Measurements from ENCODE around the gene HIF3A. TPM values are rescaled to one million over a fixed set of nuclear protein-coding genes. Genes with fewer than 3 reads are reported as not detected.
"Not testable (repeated sequence)": the region's sequence is repeated elsewhere in the genome, so short reads cannot be mapped to it uniquely, and the experiment has no call there.

The HIF3A gene
- total RNA-seq, 1 experiment from 2014 or later: under 0.01 TPM

DNA sequence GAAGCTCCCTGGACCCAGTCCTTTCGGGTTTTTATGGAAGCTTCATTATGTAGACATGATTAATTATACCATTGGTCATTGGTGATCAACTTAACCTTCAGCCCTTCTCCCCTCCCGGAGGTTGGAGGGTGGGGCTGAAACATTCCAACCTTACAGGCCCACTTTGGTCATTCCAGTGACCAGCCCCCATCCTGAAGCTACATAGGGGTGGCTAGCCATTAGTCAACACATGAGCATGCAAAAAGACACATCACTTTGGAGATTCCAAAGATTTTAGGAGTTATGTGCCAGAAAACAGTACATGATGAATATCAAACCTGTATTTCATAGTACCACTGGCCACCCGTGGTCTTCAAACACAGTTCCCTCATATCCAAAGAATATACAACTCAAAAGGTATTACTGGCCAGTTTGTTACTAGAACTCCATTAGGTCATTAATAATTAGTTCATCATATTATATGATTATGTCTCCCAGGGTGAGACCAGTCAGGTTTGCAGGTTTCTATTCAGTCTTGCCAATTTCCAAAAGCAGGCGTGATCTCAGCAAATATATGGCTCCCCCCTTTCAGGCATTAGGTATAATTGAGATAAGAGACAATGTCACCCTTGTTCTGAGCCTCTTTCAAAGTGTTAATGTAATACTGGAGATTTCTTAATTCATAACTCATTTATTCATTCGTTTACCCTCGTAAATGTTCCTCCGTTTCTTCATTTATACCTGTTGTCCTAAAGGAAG lies 61.2 kb downstream of the HIF3A start:
- no peak for DNase-seq (ENCODE audit: low read depth)

DNA sequence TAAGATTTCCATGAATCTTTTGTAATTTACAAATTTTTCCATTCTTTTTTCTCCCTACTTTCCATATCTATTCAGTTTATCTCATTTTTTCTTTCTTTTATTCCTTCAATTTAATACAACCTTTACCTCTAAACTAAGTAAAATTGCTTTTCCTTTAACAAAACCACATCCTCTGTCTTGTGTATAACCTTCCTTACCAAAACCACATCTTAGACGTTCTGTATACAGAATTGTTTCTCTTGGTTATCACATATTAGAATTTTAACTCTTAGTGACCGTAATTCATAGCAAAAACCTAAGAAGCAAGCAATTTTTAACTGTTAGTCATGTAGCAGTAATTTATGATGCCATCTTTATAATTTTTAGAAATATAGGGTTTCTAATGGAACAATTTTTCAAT lies 65.1 kb downstream of the HIF3A start:
- no peak for DNase-seq (ENCODE audit: low read depth)

DNA sequence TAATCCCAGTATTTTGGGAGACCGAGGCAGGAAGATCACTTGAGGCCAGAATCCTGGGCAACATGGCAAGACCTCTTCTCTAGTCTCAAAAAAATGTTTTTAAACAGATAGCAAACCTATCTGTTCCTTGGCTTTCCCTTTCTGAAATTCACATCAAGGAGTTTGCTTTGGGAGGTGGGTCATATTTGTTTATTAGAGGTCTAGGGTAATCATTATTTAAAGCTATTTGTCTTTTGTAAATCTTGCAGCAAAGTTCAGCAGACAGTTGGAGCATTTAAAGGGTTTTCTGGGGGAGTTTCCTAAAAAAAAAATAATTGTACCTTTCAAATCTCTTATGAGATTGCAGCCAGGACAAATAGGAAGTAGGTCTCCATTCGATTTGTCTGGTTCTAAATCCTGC lies 67.5 kb downstream of the HIF3A start:
- no peak for DNase-seq (ENCODE audit: low read depth)

DNA sequence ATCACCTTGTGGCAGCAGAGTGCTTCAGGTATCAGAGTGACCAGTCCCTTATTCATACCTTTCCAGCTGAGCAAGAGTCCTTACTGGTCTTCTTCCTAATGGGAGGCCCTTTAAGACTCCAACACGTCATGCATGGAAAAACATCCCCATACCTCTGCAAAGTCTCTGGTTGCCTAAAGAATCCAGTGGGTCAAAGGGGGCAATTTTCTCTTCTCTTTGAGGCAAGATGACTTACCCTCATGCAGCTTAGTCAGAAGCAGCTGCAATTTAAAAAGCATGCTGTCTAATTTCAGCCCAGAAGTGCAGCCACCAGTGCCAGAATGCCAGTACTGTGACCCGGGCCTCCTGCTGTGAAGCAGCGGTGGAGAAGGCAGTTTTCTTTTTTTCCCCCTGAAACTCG lies 68.7 kb downstream of the HIF3A start:
- DNase-seq (ENCODE audit: low read depth): no peak

DNA sequence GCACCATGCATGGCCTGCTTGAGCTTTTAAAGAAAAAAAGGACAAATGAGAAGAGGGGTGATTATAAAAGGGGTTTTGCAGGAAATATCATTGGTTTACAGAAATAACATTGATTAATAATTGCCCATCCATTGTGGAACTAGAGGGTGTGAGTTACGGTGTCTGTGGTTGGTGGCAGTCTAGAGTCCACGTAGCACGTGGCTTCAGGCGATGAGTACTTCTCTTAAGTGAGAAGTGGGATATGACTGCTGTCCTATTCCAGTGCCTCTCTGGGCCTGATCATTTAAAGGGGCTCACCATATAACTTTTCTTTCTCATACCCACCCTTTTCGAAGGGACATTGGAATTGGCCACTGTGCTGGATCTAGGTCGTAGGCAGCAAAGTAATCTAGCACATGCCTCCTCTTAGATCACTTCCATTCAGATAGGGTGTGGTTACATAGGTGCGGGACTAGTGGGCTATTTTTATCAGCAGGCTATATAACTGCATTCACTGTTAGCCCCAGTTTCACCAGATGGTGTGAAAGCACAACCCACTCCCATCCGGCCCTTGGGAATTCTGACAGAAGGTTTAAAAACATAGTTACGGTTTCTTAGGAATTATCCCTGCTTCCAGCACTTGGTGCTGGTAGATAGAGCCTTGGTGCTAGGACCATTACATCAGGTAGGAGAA lies 69.9 kb downstream of the HIF3A start:
- no peak for DNase-seq (ENCODE audit: low read depth)

DNA sequence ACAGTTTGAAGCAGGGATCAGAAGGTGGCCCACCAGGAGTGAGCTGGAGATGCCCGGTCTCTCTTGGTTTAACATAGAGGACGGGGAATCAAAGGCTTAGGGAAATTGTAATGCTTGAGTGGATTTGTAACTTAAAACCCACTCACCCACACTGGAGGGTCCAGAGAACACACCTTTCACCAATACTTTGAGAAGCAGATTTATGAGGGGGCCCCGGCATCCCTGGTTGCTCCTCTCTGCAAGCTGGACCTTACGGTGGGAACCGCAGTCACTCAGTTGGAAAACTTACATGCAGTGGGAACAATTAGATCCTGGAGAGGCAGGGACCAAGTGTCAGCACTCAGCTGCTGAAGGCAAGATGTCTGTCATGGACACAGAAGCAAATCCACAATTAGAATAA lies 70.6 kb downstream of the HIF3A start:
- no peak for DNase-seq (ENCODE audit: low read depth)

DNA sequence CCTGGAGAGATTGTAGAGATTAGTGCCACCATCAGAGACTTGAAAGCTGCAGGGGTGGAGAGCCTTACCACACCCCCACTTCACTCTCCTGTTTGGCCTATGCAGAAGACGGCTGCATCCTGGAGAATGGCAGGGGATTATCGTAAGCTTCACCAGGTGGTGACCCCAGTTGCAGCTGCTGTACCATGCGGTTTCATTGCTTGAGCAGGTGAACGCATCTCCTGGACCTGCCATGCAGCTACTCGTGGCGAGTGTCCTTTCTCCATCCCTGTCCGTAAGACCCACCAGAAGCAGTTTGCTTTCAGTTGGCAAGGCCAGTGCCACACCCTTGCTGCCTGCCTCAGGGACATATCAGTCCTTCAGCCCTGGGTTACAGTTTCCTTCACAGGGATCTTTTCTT lies 71.3 kb downstream of the HIF3A start:
- no peak for DNase-seq (ENCODE audit: low read depth)

DNA sequence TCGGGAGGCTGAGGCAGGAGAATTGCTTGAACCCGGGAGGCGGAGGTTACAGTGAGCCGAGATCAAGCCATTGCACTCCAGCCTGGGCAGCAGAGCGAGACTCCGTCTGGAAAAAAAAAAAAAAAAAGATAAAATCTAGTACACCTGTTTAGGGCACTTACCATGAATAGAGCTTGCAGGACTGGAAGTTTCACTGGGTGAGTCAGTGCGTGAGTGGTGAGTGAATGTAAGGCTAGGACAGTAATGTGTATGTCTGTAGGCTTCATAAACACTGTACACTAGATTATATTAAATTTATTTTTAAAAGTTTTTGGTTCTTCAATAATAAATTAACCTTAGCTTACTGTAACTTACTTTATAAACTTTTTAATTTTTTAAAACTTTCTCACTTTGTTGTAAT lies 73.0 kb downstream of the HIF3A start:
- DNase-seq (ENCODE audit: low read depth): no peak

DNA sequence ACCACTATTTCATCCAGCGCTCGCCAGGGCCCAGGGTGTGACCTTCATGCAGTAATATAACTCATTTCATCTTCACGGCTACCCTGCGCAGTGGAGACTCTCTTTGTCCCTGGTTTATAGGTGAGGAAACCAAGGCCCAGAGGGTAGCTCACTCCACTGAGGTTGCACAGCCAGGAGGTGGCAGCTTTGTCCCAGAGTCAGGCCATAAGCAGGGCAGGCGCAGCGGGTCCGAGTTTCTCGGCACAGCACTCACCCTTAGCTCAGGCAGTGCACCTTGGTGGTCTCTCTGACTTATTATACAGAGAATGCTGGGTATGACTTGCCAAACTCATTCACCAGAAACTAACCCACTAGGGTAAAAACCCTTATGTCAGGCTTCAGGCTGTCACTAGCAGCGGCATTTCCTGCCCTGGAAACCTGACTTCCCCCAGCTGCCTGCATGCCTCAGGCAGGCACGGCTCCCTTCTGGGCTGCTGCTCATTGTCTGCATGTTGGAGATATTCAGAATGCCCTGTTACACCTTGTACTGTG lies 74.6 kb downstream of the HIF3A start:
- no peak for DNase-seq (ENCODE audit: low read depth)

DNA sequence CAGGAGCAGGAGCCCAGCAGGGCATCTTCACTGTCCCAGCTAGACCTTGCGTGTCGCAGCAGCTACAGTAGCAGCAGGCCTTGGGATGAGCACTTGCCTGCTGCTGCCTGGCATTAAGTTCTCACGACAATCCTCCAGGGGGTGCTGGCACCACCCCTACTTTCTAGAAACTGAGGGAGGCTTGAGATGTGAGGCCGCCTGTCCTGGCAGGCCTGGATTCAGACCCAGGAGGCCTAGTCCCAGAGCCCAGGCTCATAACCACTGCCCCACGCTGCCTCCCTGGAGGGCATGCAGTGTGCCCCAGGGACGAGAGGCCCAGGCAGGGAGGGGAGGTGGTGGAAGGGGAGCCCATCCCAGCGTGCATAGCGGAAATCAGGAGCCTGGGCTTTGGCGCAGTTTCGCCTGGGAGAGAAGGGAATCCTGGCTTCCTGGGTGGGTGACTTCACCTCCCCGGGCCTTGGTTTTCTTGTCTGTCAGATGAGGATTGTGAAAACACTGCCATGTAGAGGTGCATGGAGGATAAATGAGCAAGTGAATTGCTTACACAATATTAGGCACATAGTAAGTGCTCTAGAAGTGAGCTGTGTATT lies 76.2 kb downstream of the HIF3A start:
- DNase-seq (ENCODE audit: low read depth): no peak

DNA sequence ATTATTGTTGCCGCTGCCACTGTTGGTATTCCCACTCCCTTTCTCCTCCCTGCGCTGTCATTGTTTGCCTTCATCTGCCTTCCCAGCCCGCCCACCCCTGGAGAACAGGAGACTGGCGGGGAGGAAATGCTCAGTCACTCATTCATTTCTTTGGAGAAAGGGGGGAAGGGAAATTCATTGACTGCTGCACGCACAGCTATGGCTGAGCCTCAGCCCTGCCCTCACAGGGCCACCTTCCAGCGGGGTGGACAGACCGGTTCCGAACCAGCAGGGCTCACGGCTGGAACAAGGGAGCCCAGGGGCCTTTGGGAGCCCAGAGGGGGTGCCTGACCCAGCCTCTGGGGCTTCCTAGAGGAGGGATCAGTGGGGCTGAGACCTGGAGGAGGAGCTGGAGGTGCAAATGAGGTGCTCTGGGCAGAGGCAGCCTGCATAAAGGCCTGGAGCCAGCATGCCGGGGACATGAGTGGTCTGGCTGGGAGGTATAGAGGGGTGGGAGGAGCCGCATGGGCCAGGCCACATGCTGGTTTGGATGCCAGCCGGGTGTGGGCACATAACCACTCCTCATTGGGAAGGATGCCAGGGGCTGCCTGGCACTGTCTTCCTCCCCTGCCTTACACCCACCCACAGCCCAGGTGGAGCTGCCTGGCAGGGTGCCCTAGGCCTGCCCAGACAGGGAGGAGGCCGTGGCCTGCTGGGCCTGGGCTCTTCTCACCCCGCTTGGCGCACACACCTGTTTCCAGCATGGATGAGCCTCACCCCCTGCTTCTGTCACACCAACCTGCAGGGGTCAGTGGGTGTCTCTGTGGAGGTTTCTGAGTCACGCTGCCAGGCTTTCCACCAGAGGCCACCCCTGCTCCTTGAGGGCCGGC lies 76.9 kb downstream of the HIF3A start:
- peak; percentile 23 for DNase-seq (ENCODE audit: low read depth)

DNA sequence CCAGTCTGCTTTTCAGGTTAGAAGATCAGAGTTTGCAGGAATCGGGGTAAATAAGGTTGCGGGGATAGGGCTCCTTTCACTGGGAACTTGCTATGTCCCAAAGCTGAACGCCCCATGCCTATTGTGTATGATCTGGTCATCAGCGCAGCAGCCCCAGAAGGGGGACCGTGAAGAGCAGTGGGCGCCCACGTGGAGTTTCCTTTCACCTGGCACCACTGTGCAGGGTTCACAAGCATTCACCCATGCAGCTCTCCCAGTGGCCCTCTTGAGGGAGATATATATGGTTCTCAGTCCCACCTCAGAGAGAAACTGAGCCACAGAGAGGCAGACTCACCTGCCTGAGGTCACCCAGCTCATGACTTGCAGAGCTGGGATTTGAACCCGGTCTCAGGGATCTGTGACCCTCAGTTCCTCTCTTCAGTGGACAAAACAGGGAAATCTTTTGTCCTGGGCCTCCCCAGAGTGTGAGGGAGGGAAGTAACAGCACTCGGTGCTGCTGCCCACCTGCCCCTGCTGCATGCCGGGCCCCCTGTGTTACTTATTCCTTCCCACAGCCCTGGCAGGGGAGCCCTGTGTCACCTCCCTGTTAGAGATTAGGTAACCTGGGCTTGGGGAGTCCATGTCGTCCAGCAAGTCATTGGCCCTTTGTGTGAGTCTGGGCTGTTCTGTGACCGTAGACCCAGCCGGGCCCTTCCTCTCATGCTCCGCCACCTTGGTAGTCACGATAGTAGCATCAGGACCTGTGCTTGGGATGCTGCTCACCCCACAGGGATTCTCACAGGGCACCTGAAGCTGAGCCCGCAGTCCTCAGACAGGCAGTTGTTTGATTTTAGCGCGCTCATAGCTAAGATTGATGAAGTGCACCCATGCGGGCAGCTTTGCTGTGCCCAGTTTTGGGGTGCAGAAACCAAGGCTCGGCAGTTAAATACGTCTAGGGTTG lies 78.0 kb downstream of the HIF3A start:
- DNase-seq (ENCODE audit: low read depth): no peak

DNA sequence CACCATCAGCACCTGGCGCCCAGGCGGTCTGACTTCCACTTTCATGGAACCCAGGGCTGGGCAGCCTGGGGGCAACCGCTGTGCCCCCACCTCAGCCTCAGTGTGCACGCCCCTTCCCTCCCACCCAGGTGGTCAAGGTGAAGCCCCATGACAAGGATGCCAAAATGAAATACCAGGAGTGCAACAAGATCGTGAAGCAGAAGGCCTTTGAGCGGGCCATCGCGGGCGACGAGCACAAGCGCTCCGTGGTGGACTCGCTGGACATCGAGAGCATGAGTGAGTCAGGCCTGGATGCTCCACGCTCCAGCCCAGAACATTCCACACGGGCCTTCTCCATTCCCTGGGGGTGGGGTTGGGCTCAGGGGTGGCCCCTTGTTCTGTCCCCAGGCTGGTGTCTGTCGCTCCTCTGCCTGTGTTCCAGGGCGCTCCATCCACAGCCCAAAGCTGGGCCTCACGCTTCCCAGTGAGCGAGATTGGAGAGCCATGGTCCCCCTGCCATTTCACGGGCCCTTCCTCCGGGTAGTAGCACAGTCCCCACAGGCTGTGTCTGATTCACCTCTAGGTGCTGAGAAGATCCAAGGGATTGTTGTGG lies 78.7 kb downstream of the HIF3A start:
- not testable (repeated sequence) for DNase-seq (ENCODE audit: low read depth)

DNA sequence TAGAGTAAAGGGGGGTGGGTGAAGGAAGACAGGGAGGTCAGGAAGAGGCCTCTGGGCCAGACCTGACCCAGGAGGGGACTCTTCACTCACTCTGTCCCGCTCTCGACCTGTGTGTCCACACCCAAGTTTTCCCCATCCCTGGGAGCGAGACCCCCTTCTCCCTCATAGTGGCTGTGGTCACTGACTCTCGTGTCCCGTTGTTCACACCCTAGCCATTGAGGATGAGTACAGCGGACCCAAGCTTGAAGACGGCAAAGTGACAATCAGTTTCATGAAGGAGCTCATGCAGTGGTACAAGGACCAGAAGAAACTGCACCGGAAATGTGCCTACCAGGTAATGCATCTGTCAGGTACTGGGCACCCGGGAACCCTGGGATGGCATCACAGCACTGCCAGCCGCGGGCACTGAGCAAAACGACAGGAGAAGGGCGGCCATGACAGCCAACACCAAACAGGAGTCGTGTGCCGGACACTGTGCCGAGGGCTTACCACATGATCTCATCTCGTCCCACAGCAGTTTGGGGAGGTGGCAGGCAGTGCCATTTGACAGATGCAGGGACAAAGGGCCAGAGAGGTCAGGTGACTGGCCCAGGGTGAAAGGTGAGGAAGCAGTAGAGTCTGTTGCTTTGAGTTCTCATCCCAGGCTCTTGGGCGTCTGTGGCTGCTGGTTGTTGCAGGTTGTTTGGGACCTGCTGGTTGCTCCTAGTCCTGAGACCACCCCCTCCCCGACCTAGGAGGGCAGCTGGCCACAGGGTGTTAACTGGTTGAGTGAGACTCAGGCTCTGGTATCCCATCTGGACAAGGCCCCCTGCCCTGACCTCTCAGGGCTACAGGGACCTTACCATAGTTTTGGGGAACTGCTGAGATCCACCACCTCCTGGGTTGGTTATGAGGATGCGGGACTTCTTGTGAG lies 79.7 kb downstream of the HIF3A start:
- DNase-seq (ENCODE audit: low read depth): no peak

DNA sequence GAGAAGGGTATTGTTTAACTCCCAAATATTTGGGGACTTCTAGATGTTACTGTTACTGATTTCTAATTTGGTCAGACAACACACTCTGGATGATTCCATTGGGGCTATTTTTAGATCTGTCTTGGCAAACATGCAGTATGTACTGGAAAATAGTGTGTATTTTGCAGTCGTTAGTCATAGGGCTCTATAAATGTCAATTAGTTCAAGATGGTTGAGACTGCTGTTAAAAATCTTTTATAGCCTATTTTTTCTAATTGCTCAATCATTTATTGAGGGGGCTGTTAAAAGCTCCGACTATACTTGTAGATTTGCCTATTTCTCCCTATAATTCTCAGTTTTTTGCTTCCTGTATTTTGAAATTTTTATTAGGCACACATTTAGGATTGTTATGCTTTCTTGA lies 81.4 kb downstream of the HIF3A start:
- DNase-seq (ENCODE audit: low read depth): peak; percentile 66

DNA sequence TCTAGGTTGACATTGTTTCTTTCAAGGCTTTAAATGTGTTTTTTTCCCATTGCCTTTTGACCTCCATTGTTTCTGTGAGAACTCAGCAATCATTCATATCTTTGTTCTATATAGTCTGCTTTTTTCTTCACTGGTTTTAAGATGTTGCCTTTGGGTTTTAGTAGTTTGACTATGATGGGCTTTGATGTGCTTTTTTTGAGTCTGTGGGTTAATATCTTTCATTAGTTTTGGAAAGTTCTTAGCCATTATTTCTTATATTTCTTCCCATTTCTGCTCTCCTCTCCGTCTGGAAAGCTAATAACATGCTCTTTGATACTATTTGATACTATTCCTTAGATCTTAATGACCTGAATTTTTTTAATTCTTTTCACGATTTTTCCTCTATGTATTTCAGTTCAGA lies 83.8 kb downstream of the HIF3A start:
- DNase-seq (ENCODE audit: low read depth): no peak

DNA sequence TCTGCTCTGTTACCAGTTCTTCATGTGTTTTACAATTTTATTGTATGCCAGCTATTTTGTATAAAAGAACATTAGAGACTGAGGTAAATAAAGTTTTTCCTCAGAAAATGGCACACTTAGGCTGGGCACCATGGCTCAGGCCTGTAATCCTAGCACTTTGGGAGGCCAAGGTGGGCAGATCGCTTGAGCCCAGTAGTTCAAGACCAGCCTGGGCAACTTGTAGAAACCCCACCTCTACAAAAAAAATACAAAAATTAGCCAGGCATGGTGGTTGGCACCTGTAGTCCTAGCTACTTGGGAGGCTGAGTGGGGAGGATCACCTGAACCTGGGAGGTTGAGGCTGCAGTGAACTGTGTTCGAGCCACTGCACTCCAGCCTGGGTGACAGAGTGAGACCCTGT lies 84.5 kb downstream of the HIF3A start:
- DNase-seq (ENCODE audit: low read depth): no peak

DNA sequence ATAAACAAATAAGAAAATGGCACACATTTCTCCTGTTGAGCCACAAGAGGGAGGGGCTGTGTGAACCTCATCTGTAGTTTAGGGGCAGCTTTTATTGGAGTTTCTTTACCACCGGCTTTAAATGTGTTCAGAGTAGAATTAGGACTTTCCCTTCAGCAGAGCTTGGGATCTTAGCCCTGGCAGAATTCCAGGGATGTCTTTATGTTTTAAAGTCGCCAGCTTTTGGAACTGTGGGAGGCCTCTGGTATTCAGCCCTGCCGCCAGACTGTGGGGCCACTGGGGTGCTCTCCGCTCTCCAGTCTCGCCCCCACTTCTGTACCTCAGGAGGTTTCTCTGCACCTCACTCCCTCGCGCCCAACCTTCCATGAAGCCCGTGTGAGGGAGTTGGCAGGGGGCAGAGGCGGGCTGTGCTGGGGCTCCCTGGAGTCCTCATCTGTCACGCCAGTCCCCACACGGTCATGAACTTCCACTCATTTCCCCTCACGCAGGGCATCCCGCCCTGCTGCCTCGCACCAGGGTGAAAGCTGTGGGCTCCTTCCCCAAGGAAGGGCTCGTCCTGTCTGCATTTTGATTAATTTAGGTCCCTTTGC lies 85.0 kb downstream of the HIF3A start:
- DNase-seq (ENCODE audit: low read depth): no peak
